Measurements from ENCODE around the gene EML5. TPM values are rescaled to one million over a fixed set of nuclear protein-coding genes. Genes with fewer than 3 reads are reported as not detected.

The EML5 gene
- total RNA-seq, 1 donor from 2014 or later = 0.49 TPM

DNA sequence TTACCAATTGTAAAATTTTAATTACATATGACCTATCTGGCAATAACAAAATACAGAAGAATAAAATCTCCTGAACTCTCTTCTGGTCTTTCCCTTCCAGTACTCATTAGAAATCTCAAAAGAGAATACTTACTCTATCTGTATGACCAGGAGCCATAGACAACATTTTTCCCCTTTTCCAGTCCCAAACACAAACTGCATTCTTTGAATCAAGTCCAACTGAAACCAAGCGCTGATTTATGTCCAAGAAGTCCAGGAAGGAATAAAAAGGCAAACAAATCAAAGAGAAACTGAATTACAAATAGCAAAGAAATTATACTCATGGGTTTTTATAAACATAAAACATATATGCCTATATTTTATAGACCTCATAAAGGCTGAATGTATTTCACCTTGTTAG, 46.7 kb downstream of the EML5 start:
- Histone ChIP-seq H3K4me1 (no peaks in the 10 kb centered on the region), H3K36me3 (no peaks in the 10 kb centered on the region), H3K4me3 (no peak overlapping the region), H3K9me3 (no peaks in the 10 kb centered on the region), H3K27me3 (no peaks in the 10 kb centered on the region), H3K27ac (no peak overlapping the region)
- DNase-seq (ENCODE audit: extremely low spot score in 2 of 2) = no peak
- TF ChIP-seq POLR2AphosphoS5 (IDR thresholded peaks at IDR 0.05; ENCODE audit: insufficient read depth in 1 of 2, low read depth in 1 of 2) (no peak), POLR2A (IDR thresholded peaks at IDR 0.05) (no peak)
- TF ChIP-seq, protein P1, sequence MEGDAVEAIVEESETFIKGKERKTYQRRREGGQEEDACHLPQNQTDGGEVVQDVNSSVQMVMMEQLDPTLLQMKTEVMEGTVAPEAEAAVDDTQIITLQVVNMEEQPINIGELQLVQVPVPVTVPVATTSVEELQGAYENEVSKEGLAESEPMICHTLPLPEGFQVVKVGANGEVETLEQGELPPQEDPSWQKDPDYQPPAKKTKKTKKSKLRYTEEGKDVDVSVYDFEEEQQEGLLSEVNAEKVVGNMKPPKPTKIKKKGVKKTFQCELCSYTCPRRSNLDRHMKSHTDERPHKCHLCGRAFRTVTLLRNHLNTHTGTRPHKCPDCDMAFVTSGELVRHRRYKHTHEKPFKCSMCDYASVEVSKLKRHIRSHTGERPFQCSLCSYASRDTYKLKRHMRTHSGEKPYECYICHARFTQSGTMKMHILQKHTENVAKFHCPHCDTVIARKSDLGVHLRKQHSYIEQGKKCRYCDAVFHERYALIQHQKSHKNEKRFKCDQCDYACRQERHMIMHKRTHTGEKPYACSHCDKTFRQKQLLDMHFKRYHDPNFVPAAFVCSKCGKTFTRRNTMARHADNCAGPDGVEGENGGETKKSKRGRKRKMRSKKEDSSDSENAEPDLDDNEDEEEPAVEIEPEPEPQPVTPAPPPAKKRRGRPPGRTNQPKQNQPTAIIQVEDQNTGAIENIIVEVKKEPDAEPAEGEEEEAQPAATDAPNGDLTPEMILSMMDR (IDR thresholded peaks at IDR 0.05) = no peak
- intact Hi-C loops (cut with DNase I) = no loop called here

DNA sequence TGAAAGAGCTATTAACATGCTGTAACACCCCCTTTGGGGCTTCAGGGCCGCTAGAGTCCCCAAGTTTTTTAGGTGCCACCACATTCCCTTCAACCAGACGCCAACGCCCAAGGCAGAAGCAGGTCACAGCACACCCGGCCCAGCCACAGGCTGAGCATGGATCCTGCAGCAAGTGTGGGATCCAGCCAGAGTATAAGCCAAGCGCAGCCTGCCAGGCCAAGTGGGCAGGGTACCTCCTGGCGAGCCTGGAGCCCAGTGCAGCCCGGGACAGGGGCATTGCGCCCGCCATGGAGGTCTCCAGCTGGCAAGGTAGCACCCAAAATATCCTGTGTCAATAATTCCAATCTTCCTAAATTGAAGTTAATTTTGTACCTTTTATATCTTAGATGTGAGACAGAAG, 55.5 kb downstream of the EML5 start:
- H3K27ac ChIP-seq = no peak overlapping the region
- H3K27me3 ChIP-seq = no peaks in the 10 kb centered on the region
- no peak overlapping the region for H3K4me3 ChIP-seq
- no peaks in the 10 kb centered on the region for H3K9me3 ChIP-seq
- no peaks in the 10 kb centered on the region for H3K36me3 ChIP-seq
- TF ChIP-seq, protein P1 (IDR thresholded peaks at IDR 0.05) = no peak
- TF ChIP-seq POLR2AphosphoS5 (IDR thresholded peaks at IDR 0.05; ENCODE audit: insufficient read depth in 1 of 2, low read depth in 1 of 2) (no peak), POLR2A (IDR thresholded peaks at IDR 0.05) (no peak)
- H3K4me1 ChIP-seq = no peaks in the 10 kb centered on the region
- no peak for DNase-seq (ENCODE audit: extremely low spot score in 2 of 2)
- intact Hi-C loops (cut with DNase I) = no loop called here

DNA sequence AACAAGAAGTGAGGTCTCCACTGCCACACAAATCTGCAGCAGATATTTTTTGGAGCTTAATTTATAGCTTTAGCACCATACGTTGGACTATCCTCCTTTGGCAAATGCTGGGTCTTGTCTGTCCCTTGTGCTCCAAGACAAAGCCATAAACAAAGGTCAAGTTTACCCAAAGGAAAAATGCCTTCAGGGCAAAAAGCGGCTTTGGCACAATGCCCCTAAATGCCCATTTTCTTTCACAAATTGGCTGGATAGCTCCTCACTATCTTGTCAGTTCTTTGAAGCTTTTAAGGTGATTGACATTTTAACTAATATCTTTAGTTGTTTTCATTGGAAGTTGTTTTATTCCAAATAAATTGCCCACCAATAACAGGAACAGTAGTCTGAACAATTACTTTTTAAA, 59.6 kb downstream of the EML5 start:
- H3K9me3 ChIP-seq = no peaks in the 10 kb centered on the region
- DNase-seq (ENCODE audit: extremely low spot score in 2 of 2) = no peak

DNA sequence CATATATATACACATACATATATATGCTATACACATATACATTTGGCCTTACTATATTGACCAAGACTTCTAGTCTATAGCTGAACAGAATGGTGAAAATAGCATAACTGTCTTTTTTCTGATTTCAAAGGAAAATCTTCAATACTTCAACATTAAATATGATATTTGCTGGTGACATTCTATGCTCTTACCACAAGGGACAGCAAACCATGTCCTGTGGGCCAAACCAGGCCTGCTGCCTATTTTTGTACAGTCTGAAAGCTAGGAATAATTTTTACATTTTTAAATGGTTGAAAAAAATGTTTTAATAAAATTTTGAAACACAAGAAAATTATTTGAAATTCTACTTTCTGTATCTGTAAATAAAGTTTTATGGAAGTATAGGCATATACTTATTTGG, 63.6 kb downstream of the EML5 start:
- intact Hi-C loops (cut with DNase I) = no loop called here

More for the DNA sequence above, 59.6 kb downstream of the EML5 start:
- Histone ChIP-seq H3K27me3 (no peaks in the 10 kb centered on the region), H3K27ac (no peak overlapping the region), H3K4me1 (no peaks in the 10 kb centered on the region), H3K4me3 (no peak overlapping the region), H3K36me3 (no peaks in the 10 kb centered on the region)
- intact Hi-C loops (cut with DNase I) = no loop called here
- TF ChIP-seq POLR2A (IDR thresholded peaks at IDR 0.05) (no peak), POLR2AphosphoS5 (IDR thresholded peaks at IDR 0.05; ENCODE audit: insufficient read depth in 1 of 2, low read depth in 1 of 2) (no peak)
- TF ChIP-seq, protein P1 (IDR thresholded peaks at IDR 0.05) = no peak

DNA sequence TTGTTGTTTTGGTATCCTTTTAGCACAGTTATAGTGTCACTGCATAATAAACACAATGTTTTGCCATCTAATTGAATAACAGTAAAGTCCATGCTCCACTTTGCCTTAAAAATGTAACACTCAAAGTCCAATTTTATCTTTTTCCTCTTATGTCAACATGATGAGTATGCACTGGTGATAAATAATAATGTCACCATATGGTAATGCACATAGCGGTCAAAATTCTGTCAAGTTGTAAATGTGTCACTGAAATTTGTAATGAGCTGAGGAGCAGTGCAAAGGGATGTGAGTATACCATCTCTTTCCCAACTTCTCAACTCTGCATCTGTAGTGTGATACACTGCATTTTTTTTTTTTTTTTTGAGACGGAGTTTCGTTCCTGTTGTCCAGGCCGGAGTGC, 65.7 kb downstream of the EML5 start:
- Histone ChIP-seq H3K4me3 (no peak overlapping the region), H3K36me3 (no peaks in the 10 kb centered on the region), H3K27me3 (no peaks in the 10 kb centered on the region), H3K27ac (no peak overlapping the region), H3K9me3 (no peaks in the 10 kb centered on the region), H3K4me1 (no peaks in the 10 kb centered on the region)
- no peak for DNase-seq (ENCODE audit: extremely low spot score in 2 of 2)
- TF ChIP-seq POLR2A (IDR thresholded peaks at IDR 0.05) = no peak
- TF ChIP-seq, protein P1 (IDR thresholded peaks at IDR 0.05) = no peak
- TF ChIP-seq POLR2AphosphoS5 (IDR thresholded peaks at IDR 0.05; ENCODE audit: insufficient read depth in 1 of 2, low read depth in 1 of 2) = no peak
- intact Hi-C loops (cut with DNase I) = no loop called here

More for the DNA sequence above, 63.6 kb downstream of the EML5 start:
- H3K36me3 ChIP-seq = no peaks in the 10 kb centered on the region
- TF ChIP-seq POLR2AphosphoS5 (IDR thresholded peaks at IDR 0.05; ENCODE audit: insufficient read depth in 1 of 2, low read depth in 1 of 2) (no peak), POLR2A (IDR thresholded peaks at IDR 0.05) (no peak)
- TF ChIP-seq, protein P1 (IDR thresholded peaks at IDR 0.05) = no peak
- no peak for DNase-seq (ENCODE audit: extremely low spot score in 2 of 2)
- no peaks in the 10 kb centered on the region for H3K9me3 ChIP-seq
- no peak overlapping the region for H3K4me3 ChIP-seq
- H3K27me3 ChIP-seq = no peaks in the 10 kb centered on the region
- H3K27ac ChIP-seq = no peak overlapping the region
- no peaks in the 10 kb centered on the region for H3K4me1 ChIP-seq

Data from vagina (tissue), 2 donors.